Left forelimb (tissue), 1 donor: Measurements from ENCODE around the gene YBX2.

Experiments used
- DNase-seq: peaks from one replicate; pipeline ENCODE4 v3.0.0-alpha.2; 2018; ENCODE audit warnings: low spot score

Gene YBX2

DNA sequence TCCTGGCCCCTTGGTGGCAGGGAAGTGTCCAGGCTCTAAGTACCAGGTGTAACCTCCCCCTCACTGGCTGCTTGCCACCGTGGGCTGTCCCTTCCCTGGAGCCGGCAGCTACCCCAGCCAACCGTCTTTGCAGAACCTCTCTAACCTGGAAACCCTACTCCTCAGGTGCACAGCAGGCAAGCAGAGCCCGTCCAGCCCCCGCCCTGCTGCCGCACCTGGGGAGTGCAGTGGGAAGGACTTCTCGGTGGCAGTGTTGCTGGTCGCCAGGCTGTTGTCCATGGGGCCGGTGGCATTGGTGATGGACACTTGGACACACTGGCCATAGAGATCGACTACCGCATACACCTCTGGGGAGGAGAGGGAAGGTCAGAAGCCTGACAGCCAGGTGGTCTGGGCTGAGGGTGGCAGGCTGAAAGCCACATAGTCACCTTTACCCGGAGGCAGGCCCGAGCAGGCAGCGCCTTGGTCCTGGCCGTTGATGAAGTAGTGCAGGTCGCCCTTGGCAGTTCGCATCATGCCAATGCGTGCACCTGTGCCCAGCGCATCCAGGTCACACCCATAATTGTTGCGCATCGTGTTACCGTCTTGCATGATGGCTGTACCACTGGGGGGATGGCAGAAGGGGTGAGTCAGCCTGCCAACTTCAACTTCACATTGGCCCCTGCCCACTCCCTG, 28.2 kb upstream of the YBX2 start:
- no peak for DNase-seq

DNA sequence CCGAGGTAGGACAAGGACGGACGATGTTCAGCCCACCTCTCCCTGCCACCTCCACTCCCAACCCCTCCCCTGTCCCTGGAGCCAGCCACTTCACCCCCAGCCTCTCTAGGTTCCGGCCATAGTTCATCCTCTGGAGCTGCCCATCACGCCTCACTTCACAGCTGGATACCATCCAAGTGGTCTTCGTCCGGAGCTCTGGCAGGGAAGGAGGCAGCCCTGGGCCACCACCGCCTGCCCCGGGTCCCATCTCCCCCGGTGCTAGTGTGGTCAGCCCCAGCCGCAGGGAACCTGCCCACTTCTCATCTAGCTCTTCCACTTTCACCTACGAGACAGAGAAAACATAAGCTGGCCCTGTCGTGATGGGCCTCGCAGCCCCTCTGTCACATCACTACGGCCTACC, 27.0 kb upstream of the YBX2 start:
- no peak for DNase-seq

DNA sequence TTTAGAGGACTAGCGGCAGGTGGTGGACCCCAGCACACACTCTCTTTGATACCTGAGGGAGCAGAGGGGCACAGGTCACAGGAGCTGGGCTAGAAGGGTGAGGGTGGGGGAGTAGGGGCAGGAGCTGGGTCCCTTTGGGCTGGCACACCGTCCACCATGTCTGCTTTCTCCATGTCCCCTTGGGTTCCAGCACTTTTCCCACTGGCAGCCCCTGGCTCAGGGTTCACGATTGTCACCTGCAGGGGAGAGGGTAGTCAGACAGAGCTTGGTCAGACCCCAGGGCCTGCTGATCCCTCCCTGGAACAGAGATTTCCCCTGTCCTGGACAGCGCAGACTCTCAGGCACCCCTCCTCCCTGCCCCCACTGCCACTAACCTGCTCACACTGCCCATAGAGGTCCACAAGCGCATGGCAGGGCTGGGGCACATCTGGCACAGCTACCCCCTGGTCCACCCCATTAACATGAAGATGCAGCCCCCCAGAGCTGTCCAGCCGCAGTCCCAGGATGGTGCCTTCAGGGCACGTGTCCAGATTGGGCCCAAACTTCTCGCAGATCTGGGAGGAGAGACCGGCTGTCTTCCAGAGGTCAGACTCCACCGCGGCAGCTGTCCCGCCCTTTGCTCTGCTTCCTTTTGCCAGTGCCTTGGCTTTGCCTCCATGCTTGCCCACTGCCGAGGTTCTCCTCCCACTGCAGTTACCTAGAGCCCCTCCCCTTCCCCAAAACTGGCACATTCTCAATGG, 23.9 kb upstream of the YBX2 start:
- no peak for DNase-seq

DNA sequence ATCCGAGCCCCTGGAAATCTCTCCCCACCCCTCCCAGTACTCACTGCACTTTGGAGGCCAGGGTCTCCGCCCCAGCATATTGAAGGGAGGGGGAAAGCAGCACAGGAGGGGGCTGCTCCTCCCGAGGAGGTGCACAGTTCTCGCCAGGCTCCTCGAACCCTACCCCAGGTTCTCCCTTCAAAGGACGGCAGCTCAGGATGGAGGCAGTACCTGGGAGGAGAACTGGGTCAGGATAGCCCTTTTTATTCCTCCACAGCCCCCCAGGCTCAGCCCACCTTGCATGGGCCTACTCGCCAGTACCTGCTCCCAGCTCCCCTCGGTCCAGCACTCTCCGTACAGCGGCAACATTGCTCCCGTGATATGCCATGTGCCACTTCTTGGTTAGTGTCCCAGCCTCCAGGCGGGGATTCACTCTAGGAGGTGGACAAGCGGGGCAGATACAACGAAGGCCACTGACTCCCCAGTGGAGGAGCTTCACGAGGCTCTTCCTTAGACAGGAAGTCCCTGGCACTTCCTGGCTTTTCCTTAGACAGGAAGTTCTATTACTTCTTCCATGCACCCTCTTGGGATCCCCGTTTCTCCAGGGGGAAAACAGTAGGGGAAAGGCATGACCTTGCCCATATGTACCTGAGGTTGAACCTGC, 22.8 kb upstream of the YBX2 start:
- DNase-seq: no peak

DNA sequence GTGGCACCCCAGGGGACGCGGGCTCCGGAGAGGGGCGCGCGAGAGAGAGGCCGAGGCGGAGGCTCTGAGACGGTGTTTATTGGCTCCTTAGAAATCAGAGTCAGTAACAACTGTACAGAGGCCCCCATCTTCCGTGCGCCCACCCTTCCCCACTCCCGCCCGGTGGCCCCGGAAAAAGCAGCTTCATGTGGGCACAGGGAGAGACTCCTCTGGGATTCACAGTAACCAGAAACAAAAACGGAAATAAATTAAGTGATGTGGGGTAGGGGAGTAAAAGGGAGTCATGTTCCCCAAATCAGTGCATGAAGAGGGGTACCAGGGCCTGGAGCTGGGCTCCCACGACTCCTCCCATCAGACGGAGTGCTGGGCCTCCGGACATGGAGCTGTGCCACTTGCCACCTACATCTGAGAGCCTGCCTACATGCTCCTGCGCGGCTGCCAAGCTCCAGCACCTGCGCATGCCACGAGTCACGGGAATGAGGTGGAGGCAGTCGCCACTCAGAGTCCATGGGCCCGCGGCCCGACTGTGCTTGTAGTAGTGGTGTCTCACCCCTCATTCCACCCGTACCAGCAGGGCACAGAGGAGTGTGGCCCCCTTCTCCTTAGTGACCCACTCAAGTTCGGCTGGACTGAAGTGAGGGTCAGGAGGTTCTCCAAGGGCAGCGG, 21.3 kb upstream of the YBX2 start:
- no peak for DNase-seq

DNA sequence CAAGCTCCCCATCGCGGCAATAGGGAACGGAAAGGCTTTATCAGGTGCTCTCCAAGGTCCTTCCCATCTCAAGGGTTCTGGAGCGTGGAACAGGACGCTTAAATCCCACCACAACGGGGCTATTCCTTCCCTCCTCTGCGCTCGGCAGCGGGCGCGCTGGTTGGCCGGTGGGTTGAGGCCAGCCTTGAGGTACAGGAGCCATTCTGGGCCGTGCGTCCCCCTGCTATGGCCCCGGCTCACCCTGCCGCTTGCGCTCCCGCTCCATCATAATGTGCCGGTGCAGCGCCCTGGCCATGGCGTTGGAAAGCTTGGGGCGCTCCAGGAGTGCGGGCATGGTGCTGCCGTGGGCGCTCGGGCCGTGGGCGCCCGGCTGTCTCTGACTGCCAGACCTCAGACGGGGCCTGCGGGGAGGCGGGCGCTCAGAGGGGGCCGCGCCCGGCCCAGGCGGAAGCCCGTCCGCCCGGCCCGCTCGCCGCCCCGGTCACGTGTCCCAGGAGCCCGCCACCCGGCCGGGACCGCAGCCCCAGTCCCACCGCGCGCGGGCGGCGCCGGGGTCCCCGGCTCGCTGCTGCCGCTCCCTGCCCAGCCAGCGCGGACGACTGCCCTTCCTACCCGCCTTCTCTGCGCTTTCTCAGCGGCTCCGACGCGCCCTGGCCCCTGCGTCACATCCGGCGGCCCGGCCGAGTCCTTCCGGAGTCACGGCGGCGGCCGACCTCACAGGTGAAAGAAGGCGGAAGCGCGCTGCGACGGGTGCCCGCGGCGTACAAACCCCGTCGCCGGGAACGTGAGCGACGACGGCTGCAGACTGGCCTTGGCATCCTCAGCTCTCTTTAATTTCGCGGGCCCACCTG, 20.5 kb upstream of the YBX2 start, which contains the start of gene GPS2:
GPS2 (minus strand) TSS at position 642 of the 851 bp plus-strand sequence; CDS start at position 334, 308 bp downstream.
- DNase-seq: peak; percentile 97

DNA sequence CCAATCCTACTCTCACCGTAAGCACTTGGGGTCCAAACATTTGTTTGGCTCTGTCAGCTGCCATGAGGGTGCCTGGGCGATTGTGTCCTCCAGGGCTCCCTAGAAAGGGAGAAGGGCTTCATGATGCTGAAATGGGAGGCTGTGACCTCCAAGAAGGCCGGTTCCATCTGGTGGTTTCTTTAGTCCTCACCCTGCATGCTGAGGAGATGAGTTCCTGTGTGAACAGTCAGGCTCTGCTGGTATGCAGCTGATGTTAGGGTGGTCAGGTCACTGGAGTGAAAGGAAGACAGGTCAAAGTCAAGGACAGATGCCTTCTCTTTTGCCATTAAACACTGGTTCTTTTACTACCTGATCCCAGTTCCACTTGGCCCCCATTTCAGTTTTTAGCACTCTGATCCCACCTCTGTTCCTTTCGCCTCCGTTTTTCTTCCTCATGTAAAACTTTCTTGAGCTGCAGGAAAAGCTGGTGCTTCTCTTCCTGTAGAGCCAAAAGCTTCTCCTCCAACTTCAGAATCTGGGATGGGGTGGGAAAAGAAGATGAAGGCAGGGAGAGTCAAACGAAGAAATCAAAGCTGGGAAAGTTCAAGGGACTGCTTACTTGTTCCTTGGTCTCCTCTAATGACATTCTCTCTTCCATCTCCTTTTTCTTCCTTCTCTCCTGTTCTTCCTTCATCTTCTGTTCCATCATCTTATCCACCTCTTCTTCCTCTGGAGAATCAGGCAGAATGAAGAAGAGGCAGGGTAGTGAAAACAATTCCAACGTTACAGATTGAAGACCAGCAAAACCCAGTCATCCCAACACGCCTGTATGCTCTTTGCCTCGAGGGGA, 19.7 kb upstream of the YBX2 start:
- DNase-seq: no peak

DNA sequence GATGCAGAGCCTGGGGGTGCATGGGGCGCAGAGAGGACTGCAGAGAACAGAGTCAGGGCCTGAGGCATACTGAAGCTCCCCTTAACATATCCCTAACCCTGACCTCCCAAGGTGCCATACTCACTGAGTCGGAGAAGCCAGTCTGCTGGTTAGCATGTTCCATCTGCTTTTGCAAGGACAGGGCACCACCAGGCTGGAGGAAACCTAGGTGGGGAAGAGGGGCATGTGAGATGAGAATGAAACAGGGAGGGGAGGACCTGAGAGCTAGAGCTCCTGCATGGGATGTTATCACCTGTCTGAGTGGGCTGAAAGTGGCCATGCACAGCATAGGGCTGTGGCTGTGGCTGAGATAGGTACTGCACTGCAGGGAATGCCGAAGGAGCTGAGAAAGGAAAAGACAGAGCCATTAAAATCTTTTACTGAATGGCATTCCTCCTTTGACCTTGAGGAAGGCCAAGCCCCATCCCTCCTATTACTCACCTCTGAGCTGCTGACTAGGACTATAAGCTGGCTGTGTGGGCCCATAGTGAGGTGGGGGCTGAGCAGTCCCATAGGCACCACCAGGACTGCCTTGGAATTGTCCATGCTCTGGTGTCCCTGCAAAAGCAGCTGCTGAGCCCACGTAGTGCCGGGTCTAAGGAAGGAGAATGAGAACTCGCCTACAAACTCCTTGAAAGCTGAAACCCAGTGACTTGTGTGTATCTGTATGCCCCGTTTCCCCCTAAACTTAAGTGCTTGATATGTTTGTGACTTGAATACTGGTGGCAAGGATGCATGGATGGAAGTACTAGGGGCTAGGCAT, 18.9 kb upstream of the YBX2 start:
- DNase-seq: no peak

DNA sequence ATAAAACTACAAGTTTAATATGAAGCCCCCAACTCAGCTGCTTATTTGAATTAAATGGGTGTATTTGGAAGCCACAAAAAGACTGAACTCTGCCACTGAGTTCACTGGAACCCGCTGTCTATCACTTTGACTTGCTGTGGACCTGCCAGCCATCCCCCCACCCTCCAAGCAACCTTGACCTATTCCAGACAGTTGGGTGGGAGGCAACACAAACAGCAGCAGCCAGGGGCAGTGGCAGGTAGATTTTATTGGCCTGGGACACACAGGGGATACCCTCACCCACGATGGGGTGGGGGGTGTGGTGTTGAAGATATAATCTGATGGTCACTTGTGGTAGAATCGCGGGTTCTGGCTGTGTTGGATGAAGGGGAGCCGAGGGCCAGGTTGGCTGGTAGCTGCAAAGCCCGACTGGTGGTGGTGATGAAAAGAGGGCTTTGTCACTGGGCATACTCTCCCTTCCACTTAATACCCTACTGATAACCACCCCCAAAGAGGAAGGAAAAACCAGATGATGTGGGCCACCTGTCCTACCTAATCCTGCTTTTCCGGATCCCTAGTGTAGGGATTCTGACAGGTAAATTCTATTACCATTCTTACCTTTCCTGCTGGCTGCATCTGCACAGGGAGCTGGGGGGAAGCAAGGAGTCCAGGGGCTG, 18.1 kb upstream of the YBX2 start:
- DNase-seq: no peak

DNA sequence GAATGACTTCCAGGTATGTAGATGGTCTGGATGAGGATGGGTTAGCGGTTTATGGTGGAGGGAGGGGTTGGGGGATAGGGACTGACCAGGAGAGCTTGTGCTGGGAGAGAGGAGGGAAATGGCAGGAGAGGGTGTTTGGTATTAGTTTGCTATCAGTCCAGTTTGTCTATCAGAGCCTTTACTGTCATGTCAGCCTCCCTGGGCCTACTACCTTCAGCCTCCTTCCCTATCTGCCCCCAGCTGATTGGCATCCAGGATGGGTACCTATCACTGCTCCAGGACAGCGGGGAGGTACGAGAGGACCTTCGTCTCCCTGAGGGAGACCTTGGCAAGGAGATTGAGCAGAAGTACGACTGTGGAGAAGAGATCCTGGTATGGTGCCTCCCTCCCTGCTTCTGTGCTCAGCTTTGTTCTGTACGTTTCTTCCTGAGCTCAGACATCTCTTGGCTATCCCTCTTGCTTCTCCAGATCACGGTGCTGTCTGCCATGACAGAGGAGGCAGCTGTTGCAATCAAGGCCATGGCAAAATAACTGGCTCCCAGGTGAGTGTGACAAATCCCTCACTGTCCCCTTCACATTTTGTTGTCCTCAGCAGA, 16.8 kb upstream of the YBX2 start:
- no peak for DNase-seq

DNA sequence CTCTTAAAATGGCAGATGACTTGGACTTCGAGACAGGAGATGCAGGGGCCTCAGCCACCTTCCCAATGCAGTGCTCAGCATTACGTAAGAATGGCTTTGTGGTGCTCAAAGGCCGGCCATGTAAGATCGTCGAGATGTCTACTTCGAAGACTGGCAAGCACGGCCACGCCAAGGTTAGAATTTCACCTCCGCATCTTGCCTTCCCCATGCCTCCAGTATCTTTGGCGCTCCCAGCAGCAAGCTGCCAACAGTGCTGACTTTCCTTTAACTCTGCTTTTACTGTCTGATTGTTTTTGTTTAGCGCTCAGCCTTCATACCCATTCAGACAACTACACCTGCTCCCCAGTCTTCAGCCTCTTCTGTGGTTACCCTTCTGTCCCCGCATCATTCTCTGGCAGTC, 15.2 kb upstream of the YBX2 start:
- no peak for DNase-seq

DNA sequence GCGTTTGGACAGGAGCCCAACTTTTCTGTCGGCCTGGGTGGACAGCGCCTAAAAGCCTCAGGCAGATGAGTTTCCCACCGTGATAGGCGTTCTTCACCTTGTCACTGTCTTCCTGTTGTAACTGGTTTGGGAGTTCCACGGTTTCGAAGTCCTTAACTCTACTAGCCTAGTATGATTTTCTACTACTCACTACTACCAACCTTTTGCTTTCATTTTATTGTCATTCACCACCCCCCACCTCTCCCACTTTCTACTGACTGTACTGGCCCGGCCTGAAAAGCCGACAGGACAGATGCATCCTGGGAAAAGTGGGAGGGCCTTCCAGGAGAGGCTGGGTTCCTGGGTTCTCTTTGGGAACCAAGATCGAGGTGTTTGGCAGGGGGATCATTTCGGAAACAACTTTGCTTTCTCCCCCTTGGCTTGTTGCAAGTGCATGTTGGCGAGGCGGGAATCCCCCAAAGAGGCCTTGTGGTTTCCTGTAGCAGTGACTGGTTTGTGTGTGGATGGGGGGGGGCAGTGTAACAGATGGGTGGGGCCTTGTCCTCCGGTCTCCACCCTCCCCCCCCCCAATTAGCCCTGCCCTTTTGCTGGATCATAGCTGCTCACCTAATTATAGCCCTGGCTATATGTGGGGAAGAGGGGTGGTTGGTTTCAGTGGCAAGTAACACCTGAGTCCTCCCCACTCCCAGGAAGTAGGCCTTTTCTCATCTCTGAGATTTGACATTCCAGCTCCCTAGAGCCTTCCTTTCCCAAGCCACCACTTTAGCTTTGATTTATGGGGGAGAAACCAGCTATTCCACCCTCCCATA, 14.4 kb upstream of the YBX2 start:
- peak; percentile 79 for DNase-seq

DNA sequence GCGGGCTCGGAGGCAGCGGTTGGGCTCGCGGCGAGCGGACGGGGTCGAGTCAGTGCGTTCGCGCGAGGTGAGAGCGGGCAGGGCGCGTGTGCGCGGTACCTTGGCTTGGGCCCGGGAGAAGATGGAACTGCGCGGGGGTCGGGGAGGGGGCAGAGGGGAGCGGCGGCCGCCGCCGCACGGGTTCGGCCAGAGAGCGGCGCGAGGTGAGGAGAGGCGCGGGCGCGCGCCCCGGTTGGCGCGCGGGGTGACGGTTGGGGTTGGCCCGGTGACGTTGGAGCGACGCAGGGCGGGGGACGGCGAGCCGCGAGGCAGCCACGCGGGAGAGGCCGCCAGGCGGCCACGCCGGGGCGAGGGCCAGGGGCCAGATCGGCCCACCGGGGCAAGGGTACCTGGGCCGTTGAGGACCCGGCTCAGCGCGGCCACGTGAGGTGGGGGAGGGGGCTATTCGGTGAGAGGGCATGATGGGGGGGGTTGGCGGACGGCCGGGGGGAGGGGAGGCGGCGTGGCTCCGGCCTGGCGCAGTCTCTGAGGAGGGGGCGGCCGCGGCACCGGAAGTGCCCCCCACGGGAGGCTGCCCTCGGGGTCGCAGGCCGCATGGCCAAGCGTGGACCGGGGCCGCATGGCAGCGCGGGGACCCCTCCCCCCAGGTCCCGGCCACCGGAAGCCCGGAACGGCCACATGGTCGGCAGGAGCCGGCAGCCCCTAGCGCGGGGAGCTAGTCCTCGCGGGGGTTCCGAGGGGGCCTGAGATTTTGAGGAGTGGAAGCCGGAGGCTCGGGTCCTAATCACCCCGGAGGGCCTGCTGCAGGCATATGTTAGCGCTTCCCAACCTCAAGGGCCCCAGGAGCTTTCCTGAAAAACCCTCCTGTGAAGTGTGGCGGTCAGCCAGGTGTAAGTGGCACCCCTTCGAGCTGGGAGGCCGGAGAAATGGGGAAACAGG, 13.5 kb upstream of the YBX2 start:
- DNase-seq: no peak

DNA sequence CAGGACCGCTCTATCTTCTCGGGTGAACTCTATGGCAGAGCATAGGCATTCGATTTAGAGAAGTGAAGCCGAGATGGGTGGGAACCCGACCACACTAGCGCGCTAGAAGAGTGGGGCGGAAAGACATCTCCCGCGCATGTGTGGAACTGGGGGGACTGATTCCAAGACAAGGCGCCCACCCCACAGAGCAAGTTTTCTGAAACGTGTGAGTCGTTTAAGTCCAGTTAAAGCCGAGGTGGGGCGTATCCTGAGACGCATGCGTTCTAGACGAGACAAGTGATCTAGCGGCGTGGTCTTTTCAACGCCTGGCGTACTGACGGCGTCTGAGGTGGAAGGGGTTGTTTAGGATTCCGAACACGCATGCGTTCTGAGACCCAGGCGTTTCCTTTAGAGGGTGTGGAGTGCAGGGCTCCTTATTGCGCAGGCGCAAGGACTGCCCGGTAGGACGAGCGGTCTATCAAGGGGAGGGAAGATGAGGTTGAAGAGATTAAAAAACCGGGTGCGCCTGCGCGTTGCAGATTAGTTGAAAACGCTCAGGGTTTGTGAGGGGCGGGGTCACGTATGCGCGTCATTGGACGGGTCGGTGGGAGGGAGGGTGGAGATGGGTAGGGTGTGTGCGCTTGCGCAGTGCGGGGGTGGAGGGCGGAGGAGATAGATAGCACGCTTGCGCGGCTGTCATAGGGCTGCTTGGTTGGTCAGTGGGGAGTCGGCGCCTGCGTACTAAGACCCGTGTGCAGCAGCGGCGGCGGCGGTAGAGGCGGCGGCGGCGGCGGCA, 12.7 kb upstream of the YBX2 start, which contains the start of gene EIF5A:
EIF5A (plus strand) TSS at position 718 of the 775 bp plus-strand sequence. CDS start 2,008 bp downstream, outside the sequence.
- peak; percentile 100 for DNase-seq

DNA sequence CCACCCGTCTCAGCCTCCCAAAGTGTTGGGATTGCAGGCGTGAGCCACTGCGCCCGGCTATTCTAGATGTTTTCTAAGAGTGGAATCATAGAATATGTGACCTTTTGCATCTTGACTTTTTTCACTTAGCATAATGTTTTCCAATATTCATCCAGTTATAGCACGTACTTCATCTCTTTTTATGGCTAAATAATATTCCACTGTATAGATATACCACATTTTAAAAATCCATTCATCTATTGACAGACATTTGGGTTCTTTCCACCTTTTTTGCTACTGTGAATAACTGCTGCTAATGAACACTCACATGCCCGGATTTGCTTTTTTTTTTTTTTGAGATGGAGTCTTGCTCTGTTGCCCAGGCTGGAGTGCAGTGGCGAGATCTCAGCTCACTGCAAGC, 9.7 kb upstream of the YBX2 start:
- no peak for DNase-seq
